ENCODE measurements around the gene DYNC1H1.

- TF ChIP-seq CTCF (IDR thresholded peaks at IDR 0.05 in 2 of 3, conservative IDR thresholded peaks at IDR 0.05 in 1 of 3; ENCODE audit: borderline replicate concordance in 1 of 3, insufficient read depth in 1 of 3, low read depth in 2 of 3, low read length in 2 of 3) (no peak), ZFX (IDR thresholded peaks at IDR 0.05) (no peak), EZH2 (IDR thresholded peaks at IDR 0.05) (no peak), YY1 (IDR thresholded peaks at IDR 0.05; ENCODE audit: extremely low read depth, insufficient replicate concordance, low read depth, low read length) (no peak), POLR2A (IDR thresholded peaks at IDR 0.05; ENCODE audit: borderline replicate concordance, extremely low read depth, insufficient read depth, insufficient read length) (no peak), POLR2AphosphoS5 (IDR thresholded peaks at IDR 0.05; ENCODE audit: low read depth, low read length) (no peak), ELF1 (IDR thresholded peaks at IDR 0.05; ENCODE audit: borderline replicate concordance, low read depth) (no peak)
Measured at GRCh38 chr14:101922866-101923265, 41.5 kb upstream of the DYNC1H1 start.

Measured in HCT116 (cell line).